GM18520 (cell line): ENCODE measurements around the gene CEP170B.
"Not testable (repeated sequence)": the region's sequence is repeated elsewhere in the genome, so short reads cannot be mapped to it uniquely, and the experiment has no call there.

ENCODE experiments used
- ATAC-seq: cut with Tn5 transposase; IDR thresholded peaks from one replicate; pipeline ENCODE4 v1.9.1; 2021; ENCODE audit not compliant: unreplicated experiment

CEP170B gene

DNA sequence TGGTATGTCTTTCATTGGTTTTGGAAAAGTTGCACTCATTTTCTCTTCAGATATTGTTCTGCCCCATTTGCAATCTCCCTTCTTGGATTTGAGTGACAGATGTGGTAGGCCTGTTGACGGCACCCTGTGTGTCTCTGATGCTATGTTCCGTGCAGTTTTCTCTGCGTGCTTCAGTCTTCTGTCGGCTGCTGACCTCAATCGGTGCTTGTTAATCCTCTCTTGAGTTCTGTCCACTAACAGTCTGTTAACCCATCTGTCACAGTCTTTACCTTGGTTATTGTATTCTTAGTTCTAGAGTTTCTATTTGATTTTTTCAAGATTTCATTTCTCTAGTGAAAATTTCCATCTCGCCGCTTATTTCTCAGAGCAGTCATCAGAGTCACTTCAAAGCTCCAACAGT, 38.9 kb downstream of the CEP170B start:
- ATAC-seq, result no peak

DNA sequence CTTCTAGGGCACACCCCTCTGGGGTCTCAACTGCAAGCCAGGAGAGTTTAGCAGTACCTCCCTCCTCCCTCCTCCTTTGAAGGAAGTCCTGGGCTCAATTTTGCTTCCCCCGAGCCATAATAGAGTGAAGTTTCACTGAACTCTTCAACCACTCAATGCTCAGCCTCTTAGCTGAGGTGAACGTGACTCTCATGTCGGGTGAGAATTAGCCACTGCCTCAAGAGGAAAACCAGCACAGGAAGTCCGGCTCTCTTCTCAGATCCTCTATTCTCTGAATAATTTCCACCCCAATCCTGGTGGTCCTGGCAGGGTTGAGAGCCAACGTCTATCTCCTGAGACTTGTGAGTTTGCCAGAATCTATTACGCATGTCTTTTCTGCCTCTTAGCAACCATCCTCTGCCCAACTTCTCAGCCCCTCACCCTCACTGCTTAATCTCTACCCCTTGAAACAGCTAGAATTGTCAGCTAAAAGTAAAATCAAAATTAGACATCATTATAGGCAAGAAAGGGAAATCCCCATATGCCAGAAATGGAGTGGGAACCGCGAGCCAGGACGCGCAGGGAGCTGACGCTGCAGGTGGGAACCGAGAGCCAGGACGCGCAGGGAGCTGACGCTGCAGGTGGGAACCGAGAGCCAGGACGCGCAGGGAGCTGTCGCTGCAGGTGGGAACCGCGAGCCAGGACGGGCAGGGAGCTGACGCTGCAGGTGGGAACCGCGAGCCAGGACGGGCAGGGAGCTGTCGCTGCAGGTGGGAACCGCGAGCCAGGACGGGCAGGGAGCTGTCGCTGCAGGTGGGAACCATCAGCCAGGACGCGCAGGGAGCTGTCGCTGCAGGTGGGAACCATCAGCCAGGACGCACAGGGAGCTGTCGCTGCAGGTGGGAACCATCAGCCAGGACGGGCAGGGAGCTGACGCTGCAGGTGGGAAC, 39.8 kb downstream of the CEP170B start:
- ATAC-seq, result not testable (repeated sequence)

DNA sequence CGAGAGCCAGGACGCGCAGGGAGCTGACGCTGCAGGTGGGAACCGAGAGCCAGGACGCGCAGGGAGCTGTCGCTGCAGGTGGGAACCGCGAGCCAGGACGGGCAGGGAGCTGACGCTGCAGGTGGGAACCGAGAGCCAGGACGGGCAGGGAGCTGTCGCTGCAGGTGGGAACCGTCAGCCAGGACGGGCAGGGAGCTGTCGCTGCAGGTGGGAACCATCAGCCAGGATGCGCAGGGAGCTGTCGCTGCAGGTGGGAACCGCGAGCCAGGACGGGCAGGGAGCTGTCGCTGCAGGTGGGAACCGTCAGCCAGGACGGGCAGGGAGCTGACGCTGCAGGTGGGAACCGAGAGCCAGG, 40.5 kb downstream of the CEP170B start:
- not testable (repeated sequence) for ATAC-seq

DNA sequence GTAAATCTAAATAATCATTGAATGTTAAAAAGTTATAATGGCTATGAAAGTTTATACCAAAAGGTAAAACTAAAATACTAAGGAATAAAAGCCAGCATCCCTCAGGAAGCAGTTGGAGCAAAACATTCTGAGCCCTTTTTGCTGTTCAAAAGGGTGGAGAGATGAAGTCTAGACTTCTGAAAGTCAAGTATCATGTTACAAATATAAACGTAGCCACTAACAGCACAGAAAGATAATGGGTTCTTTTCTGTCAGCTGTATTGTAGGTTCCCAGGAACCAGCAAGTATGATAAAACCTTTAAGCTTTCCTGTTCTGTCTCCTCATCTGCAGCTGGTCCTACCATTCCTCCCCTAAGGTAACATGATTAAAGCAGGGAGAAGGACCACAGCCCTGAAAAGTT, 43.2 kb downstream of the CEP170B start:
- no peak for ATAC-seq

DNA sequence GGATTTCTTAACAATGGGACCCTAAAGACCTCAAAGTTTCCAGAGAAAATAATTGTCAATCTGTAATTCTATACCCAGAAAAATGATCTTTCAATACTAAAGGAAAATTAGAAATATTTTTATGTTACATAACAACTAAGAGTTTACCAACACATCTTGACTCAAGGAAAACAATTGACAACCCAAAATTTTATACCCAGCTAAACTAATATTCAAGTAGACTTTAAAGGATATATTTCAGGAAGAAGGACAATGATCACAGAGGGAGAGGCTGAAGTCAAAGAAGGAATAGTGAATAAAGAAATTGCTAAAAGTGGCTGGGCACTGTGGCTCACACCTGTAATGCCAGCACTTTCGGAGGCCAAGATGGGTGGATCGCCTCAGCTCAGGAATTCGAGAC, 47.0 kb downstream of the CEP170B start:
- no peak for ATAC-seq

DNA sequence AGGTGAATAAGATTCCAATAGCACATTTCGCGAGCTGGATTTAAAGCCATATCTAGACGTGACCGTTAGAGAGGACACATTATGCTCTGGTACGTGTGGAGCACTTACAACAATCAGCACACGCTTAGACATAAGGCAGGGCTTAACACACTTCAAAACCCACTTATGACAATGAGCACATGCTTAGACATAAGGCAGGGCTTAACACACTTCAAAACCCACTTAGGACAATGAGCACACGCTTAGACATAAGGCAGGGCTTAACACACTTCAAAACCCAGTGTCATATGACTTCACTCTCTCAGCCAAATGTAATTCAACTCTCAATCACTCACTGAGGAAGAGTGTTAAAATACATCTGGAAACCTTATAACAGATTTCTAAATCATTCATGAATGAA, 48.4 kb downstream of the CEP170B start:
- ATAC-seq, result no peak

DNA sequence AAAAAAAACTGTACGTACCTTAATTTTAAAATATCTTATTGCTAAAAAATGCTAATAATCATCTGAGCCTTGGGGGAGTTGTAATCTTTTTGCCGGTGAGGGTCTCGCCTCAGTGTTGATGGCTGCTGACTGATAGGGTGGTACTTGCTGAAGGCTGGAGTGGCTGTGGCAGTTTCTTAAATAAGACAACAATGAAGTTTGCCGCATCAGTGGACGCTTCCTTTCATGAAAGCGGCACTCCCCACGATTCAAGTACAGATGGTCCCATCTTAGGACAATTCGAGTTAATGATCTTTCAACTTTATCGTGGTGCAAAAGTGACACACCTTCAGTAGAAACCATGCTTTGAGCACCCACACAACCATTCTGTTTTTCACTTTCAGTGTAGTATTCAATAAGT, 52.0 kb downstream of the CEP170B start:
- no peak for ATAC-seq

DNA sequence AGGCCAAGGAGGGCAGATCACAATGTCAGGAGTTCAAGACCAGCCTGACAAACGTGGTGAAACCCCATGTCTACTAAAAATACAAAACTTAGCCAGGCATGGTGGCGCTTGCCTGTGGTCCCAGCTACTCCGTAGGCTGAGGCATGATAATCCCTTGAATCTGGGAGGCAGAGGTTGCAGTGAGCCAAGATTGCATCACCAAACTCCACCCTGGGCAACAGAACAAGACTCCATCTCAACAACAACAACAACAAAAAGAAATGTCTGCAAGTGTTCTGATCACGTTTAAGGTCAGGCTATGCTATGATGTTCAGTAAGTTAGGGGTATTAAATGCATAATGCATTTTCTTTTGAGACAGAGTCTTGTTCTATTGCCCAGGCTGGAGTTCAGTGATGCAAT, 52.9 kb downstream of the CEP170B start:
- ATAC-seq, result no peak

DNA sequence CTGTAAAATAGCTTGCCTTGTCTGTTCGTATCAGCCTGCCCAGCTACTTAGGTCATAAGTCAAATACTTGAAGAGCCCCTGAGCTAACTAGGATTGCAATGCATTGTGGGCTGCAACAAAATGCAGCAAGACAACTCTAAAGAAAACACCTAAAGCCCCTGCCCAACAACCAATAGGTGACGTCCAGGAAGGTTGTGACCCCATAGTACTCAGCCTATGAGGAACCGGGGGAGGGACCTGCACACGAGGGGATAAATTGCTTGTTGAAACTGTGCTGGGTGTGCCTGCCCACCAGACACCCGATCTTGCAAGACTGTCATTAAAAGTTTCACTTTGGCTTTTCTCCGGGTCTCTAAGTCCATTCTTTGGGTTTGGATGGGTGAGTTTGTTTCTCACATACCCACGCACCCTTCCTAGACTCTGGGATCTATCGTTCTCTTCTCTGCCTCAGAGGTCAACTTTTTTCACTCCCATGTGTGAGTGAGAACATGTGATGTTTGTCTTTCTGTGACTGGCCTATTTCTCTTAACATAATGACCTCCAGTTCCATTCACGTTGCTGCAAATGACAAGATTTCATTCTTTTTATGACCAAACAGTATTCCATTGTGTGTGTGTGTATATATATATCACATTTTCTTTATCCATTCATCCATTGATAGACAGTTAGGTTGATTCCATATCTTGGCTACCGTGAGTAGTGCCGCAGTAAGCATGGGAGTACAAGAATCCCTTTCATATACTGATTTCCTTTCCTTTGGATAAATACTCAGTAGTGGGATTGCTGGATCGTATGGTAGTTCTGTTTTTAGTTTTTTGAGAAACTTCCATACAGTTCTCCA, 54.3 kb downstream of the CEP170B start:
- not testable (repeated sequence) for ATAC-seq

DNA sequence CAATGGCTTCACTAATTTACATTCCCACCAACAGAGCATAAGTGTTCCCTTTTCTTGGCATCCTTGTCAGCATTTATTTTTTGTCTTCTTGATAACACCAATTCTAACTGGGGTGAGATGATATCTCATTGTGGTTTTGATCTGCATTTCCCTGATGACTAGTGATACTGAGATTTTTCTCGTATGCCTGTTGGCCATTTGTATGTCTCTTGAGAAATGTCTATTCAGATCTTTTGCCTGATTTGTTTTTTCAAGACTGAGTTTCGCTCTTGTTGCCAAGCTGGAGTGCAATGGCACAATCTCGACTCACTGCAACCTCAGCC, 54.9 kb downstream of the CEP170B start:
- no peak for ATAC-seq

DNA sequence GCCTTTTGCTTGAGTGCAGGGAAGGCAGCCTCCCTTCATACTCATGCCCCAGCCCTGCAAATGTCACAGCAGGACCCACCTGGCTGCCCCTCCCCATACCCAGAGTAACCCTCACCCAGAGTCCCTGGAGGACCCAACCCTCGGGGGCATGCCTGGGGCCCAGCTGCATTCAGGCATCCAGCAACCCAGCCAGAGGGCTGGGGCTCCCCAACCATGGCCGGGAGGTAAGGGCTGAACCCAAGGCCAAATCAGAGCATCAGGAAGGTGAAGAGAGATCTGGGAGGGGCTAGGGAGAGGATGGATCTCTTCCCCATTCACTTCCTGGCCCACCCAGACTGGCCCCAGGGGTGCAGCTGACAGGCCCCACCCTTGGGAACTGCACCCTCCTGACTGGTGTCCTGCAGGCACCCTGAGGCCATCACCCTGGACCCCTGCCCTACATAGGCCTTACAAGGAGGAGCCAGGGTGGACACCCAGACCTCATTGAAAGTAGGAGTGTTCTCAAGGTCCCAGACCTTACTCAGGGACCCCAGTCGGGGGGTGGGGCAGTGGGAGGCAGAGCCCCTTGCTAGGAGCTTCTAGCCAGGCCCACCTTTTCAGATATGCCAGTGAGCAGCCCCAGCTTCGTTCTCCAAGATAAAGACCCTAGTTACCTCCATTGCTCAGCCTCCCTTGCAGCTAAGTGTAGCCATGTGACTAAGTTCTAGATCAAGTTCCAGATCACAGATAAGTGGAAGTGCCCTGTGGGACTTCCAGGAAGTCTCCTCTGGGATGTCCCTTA, 58.8 kb downstream of the CEP170B start:
- no peak for ATAC-seq

DNA sequence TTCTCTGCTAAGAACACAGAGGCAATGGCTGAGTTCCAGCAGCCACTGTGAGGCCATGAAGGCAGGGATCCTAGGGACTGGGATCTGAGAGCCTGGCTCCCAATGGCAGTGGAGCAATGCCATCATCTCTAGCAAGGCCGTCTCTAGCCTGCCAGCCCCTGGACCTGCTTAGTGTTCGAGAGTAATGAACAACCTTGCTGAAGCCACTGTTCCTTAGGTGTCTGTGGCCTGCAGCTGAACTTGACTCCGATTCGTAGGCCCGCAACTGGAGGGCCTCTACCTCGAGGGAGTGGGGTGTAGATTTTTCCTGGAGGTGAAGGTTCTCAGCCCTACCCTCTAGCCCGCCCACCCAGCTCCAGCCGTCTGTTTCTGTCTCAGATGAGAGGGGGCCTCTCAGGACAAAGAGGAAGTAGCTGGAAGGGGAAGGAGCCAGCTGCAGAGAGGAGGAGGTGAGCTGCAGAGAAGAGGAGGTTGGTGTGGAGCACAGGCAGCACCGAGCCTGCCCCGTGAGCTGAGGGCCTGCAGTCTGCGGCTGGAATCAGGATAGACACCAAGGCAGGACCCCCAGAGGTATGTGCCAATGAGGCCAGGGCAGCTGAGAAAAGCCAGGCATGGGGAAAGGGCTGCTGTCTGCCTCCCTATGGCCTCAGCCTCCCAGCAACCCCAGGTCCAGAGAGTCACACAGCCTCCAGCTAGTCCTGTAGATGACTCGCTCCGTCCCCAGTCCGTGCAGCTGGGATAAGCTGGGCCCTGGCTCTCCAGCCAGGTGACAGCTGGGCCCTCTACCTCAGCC, 59.5 kb downstream of the CEP170B start, which contains the start of gene PLD4:
TSS of gene PLD4 (plus strand) at position 459 of the 793 bp plus-strand sequence. CDS start 2,262 bp downstream, outside the sequence.
- no peak for ATAC-seq

DNA sequence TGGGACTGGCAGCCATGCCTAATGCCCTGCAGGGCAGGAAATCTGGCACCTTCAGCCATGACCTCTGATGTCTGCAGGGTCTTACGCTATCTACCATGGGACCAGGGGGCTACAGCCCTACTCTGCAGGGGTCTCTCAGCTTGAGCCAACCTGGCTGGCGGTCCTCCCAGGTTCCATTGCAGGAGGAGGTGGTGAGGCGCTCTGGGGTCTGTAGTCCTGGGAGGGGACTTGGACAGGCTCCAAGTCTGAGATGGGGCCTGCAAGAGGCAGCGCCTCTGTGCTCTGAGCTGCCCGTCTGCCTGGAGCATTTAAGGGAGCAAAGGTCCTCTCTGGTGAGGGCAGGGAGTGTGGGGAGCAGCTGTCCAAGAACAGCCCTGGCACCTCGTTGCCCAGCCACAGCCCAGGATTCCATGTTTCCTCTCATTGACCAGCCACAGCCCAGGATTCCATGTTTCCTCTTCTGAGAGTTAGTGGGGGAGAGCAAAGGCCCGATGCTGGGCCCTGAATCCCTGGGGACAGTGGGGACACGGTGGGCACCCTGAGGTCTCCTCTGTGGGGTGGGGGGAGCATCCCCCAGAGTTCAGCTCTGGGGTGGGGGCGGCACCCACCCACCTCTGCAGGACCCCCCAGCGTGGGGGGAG, 60.3 kb downstream of the CEP170B start:
- ATAC-seq, result no peak

DNA sequence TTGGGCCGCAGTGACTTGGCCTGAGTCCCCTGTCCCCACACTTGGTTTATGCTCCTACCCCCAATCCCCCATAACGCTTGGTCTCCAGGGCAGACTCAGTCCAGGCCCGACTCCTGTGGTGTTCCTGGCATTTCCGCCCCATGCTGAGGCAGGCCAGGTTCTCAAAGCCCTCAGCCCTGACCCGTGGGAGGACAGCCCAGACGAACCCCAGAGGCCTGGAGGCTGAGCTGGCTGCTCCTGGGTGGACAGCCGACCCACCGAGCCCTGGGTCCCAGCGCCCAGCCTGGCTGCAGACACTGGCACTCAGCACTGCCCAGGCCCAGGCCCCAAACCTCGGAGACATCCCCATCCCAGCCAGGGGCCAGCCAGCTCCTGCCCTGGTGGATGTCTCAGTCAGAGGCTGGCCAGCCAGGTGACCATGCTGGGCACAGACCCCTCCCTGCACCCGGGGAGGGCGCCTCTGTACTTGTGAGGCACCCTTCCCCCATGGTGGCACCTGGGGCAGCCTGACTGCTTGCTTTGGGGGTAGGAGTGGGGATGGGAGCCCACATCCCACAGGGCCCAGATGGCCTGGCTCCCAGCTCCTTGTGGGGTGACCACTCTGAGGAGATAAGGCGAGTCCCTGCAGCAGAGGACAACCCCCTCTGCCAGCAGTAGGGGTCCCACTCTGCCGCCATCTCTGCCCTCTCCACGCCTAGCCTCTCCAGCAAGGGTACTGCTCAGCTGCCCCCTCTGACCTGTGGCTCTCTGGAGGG, 61.0 kb downstream of the CEP170B start:
- no peak for ATAC-seq

DNA sequence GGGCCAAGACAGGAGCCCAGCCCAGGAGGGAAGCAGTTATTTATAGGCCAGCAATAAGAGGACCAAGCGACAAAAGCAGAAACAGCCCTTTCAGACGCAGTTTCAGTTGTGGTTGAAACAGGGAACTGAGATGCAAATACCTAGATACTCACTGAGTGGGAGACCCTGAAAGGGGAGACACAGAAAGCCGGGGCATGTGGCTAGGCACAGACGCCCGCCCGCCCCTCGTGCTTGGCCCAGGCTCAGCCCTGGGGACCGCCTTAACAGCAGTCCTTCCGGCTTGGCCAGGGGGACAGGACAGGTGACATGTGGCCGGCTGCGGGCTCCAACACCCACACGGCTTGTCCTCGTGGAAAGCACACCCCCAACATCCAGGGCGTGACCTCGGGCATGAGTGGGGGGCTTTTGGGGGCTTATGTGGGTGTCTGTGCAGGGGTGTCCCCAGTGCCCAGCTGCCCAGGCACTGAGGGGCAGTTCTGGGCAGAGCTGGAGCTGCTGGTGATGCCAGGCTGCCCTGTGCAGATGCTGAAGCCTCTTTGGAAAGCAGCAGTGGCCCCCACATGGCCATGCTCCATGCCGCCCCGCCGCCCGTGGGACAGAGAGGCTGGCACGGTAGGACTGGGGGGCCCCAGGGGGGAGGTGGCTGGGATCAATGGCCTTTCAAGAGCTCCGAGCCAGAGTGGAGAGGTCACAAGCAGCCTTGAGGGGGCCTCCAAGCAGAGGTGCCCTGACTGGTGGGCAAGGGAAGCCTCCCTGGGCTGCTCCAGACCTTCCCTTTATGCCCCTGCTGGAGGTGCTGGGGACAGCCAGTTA, 61.8 kb downstream of the CEP170B start:
- ATAC-seq, result peak; percentile 84

DNA sequence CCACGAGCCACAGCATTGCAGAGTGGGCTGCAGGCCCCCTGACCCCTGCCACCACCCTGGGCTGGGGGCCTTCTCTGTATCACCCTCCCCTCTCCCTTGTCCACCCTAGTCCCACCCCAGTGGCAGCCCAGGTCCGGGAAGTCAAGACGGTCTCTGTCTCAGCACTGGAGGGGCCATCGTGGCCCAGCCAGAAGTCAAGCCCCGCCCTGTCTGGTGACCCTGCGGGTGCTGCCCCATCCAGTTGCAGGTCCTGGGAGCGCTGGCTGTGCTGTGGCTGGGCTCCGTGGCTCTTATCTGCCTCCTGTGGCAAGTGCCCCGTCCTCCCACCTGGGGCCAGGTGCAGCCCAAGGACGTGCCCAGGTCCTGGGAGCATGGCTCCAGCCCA, 62.4 kb downstream of the CEP170B start:
- ATAC-seq, result no peak

DNA sequence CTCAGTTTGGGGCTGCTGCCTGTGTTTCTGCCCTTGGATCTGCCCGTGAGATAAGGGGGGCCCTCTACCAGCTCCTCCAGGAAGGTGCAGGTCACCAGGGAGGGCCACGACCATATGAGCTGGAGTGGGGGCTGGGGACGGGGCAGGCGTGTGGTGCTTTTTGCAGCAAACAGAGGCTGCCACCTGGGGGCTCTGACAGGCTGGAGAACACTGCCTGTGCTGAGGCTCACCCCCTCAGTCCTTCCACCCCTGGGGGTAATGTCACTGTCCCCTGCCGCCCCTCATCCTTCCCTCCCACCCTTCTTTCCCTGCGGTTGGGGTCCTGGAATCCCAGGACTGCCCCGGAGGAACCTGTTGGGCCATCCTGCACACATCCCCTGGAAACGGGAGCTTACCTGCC, 62.8 kb downstream of the CEP170B start:
- ATAC-seq, result no peak

DNA sequence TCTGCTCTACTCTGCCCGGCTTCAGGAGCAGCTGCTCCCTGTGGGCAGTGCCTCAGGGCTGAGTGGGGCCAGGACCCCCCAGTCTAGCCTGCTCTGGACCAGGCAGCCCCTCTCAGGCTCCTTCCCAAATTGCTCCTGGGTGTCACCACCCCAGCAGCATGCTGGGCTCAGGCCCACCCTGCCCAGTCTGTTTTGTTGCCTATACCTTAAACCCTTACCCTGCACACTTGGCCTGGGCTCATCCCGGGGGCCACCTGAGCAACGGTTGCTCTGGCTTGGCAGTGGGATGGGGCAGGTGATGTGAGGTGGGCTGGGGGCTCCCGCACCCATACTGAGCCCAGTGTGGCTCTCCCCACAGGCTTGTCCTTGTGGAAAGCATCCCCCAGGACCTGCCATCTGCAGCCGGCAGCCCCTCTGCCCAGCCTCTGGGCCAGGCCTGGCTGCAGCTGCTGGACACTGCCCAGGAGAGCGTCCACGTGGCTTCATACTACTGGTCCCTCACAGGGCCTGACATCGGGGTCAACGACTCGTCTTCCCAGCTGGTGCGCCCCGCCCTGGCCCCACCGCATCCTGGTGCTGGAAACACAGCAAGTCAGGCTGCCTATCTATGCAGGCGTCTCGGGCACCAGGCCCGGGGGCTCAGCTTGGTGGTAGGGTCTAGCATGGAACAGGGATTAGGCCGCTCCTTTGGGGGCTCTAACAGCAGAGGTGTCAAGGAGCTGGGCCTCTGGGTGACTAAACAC, 63.5 kb downstream of the CEP170B start:
- no peak for ATAC-seq
